ENCODE results near the gene IPO7. TPM values are rescaled to one million over a fixed set of nuclear protein-coding genes. Genes with fewer than 3 reads are reported as not detected.
"Not testable (repeated sequence)": the region's sequence is repeated elsewhere in the genome, so short reads cannot be mapped to it uniquely, and the experiment has no call there.

The IPO7 gene
- total RNA-seq, 1 experiment from 2014 or later, result 126 TPM

DNA sequence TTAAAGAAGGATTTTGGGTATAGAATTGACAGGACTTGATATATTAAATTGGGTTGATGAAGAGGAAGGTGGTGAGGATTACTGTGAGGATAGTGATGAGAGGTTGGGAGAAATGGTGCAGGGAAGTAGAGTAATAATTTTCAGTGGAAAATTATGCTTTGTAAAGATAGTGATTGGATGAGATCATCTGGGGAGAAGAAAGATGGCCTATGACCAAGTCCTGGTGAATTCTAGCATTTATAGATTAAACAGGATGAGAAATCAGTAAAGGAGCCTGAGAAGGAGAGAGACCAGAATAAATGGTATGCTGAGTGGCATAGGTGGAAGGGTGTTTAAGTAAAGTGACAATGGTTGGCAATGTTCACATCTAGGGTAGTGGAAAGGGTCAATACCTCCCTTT is 15.0 kb downstream of the IPO7 start:
- no peak for TF ChIP-seq EZH2 (IDR thresholded peaks at IDR 0.05; ENCODE audit: low read depth)
- TF ChIP-seq, protein P1, sequence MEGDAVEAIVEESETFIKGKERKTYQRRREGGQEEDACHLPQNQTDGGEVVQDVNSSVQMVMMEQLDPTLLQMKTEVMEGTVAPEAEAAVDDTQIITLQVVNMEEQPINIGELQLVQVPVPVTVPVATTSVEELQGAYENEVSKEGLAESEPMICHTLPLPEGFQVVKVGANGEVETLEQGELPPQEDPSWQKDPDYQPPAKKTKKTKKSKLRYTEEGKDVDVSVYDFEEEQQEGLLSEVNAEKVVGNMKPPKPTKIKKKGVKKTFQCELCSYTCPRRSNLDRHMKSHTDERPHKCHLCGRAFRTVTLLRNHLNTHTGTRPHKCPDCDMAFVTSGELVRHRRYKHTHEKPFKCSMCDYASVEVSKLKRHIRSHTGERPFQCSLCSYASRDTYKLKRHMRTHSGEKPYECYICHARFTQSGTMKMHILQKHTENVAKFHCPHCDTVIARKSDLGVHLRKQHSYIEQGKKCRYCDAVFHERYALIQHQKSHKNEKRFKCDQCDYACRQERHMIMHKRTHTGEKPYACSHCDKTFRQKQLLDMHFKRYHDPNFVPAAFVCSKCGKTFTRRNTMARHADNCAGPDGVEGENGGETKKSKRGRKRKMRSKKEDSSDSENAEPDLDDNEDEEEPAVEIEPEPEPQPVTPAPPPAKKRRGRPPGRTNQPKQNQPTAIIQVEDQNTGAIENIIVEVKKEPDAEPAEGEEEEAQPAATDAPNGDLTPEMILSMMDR (conservative IDR thresholded peaks at IDR 0.05), result no peak
- Histone ChIP-seq H3K27ac (no peak overlapping the region), H3K9me2 (ENCODE audit: insufficient read depth) (no peaks in the 10 kb centered on the region), H3K27me3 (ENCODE audit: insufficient read depth, low read depth) (no peaks in the 10 kb centered on the region), H4K20me1 (ENCODE audit: insufficient read depth) (peaks cover 70% of the 10 kb centered on the region), H3F3A (ENCODE audit: insufficient read depth, low read depth) (peaks cover 28% of the 10 kb centered on the region), H3K4me2 (no peak overlapping the region), H3K4me1 (replicated peaks; ENCODE audit: insufficient read depth) (no peaks in the 10 kb centered on the region), H3K4me3 (no peak overlapping the region), H3K36me3 (ENCODE audit: low read depth) (0 out of 2 replicates have a peak, but pooled peaks cover 2% of the 10 kb centered on the region), H3K9me3 (ENCODE audit: insufficient read depth, low read depth) (no peaks in the 10 kb centered on the region), H3K79me2 (ENCODE audit: low read depth) (peaks cover 95% of the 10 kb centered on the region), H2AFZ (no peak overlapping the region)
- BruUV-seq (replicated peaks), result no TSS peak
- intact Hi-C loops (cut with micrococcal nuclease; ENCODE audit: unreplicated experiment), result no loop called here
- POLR2A ChIA-PET (ENCODE audit: unreplicated experiment), result no interaction called here
- no peak for DNase-seq
- CTCF ChIA-PET, result no interaction called here

DNA sequence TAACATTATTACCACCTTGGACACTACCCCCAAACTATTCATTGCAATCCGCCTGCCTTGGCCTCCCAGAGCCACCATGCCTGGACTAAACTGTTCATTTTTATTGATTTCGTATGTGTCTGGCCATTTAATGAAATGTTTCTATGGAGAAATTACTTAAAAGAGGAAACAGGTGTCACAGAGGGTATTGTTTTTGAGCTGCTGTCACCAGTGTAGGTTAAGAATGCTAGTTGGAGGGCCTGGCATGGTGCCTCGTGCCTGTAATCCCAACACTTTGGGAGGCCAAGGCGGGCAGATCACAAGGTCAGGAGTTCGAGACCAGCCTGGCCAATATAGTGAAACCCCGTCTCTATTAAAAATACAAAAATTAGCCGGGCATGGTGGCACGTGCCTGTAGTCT is 17.4 kb downstream of the IPO7 start:
- H3K27me3 ChIP-seq (ENCODE audit: insufficient read depth, low read depth); DNase-seq; H3K9me2 ChIP-seq (ENCODE audit: insufficient read depth); H2AFZ ChIP-seq; H3K9me3 ChIP-seq (ENCODE audit: insufficient read depth, low read depth); H3K4me1 ChIP-seq (replicated peaks; ENCODE audit: insufficient read depth); H3K27ac ChIP-seq; BruUV-seq (replicated peaks); CTCF ChIA-PET; H3K4me2 ChIP-seq; H3K36me3 ChIP-seq (ENCODE audit: low read depth); H3K4me3 ChIP-seq: not testable (repeated sequence)
- intact Hi-C loops (cut with micrococcal nuclease; ENCODE audit: unreplicated experiment), result loop anchor here (10.0 kb wide), 1 partner anchor 117 kb away; no protein-coding TSS in a partner anchor
- POLR2A ChIA-PET (ENCODE audit: unreplicated experiment), result interaction anchor here (0.6 to 0.7 kb wide), 2 partner anchors 136 to 232 kb away, joined by 4 read pairs; no protein-coding TSS in a partner anchor
- Histone ChIP-seq H3K79me2 (ENCODE audit: low read depth) (peaks cover 77% of the 10 kb centered on the region), H4K20me1 (ENCODE audit: insufficient read depth) (peaks cover 55% of the 10 kb centered on the region), H3F3A (ENCODE audit: insufficient read depth, low read depth) (peaks cover 30% of the 10 kb centered on the region)

DNA sequence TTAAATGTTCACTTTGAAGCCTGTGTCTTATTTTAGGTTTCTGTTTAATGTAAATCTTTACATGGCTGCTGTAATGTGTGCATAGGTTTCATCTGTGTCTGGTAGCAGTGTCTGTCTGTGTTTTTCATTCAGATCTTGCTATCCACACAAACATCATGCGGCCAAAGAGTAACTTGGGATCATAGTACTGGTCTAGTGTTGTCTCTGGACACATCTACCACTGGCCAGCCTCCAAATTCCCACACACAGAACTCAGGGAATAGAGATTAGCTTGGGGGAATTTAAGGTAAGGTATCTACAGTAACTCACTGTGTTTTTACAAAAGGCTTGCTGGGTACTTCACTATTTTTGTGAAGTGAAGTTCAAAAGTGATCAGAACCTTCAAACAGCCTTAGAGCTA is 44.3 kb downstream of the IPO7 start:
- H3K36me3 ChIP-seq (ENCODE audit: low read depth), result peaks cover 26% of the 10 kb centered on the region
- ChIA-PET CTCF (no interaction called here), POLR2A (ENCODE audit: unreplicated experiment) (no interaction called here)
- H2AFZ ChIP-seq, result no peak overlapping the region
- no peaks in the 10 kb centered on the region for H3K79me2 ChIP-seq (ENCODE audit: low read depth)
- H3F3A ChIP-seq (ENCODE audit: insufficient read depth, low read depth), result peaks cover 20% of the 10 kb centered on the region; the same call in 1 of the 2 replicates
- TF ChIP-seq, protein P1 (conservative IDR thresholded peaks at IDR 0.05), result no peak
- no peak for TF ChIP-seq EZH2 (IDR thresholded peaks at IDR 0.05; ENCODE audit: low read depth)
- H3K9me2 ChIP-seq (ENCODE audit: insufficient read depth), result no peaks in the 10 kb centered on the region
- no peaks in the 10 kb centered on the region for H3K4me1 ChIP-seq (replicated peaks; ENCODE audit: insufficient read depth)
- BruUV-seq (replicated peaks), result no TSS peak
- H3K9me3 ChIP-seq (ENCODE audit: insufficient read depth, low read depth), result no peaks in the 10 kb centered on the region
- H3K4me3 ChIP-seq, result no peak overlapping the region
- DNase-seq, result no peak
- no peak overlapping the region for H3K4me2 ChIP-seq
- no peaks in the 10 kb centered on the region for H3K27me3 ChIP-seq (ENCODE audit: insufficient read depth, low read depth)
- no peaks in the 10 kb centered on the region; the same call in 1 of the 2 replicates for H4K20me1 ChIP-seq (ENCODE audit: insufficient read depth)
- intact Hi-C loops (cut with micrococcal nuclease; ENCODE audit: unreplicated experiment), result no loop called here
- H3K27ac ChIP-seq, result no peak overlapping the region

DNA sequence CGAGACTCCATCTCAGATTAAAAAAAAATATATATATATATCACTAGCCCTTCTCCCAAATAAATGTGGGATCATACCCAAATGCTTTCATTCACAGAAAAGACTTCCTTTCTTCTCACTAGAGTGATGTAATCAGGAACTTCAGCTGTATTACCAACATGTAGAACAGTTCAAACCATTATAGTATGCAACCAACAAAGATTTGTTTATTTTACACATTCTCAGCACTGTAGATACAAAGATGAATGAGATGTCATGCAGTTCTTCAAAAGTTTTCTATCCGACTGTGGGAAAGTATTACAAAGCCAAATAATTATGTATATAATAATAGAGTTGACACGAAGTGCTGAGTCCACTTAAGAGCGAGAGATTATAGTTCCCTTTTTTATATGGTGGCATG is 54.2 kb downstream of the IPO7 start:
- no peak for TF ChIP-seq EZH2 (IDR thresholded peaks at IDR 0.05; ENCODE audit: low read depth)
- TF ChIP-seq, protein P1 (conservative IDR thresholded peaks at IDR 0.05), result no peak
- Histone ChIP-seq H3K27ac (no peak overlapping the region), H2AFZ (no peak overlapping the region), H3K36me3 (ENCODE audit: low read depth) (peaks cover 20% of the 10 kb centered on the region), H3K4me1 (replicated peaks; ENCODE audit: insufficient read depth) (no peaks in the 10 kb centered on the region), H3K4me3 (no peak overlapping the region), H3K4me2 (no peak overlapping the region), H4K20me1 (ENCODE audit: insufficient read depth) (no peaks in the 10 kb centered on the region), H3K79me2 (ENCODE audit: low read depth) (no peaks in the 10 kb centered on the region), H3K9me2 (ENCODE audit: insufficient read depth) (no peaks in the 10 kb centered on the region), H3K27me3 (ENCODE audit: insufficient read depth, low read depth) (no peaks in the 10 kb centered on the region), H3K9me3 (ENCODE audit: insufficient read depth, low read depth) (no peaks in the 10 kb centered on the region), H3F3A (ENCODE audit: insufficient read depth, low read depth) (peaks cover 13% of the 10 kb centered on the region; the same call in 1 of the 2 replicates)
- intact Hi-C loops (cut with micrococcal nuclease; ENCODE audit: unreplicated experiment), result no loop called here
- BruUV-seq (replicated peaks), result no TSS peak
- no peak for DNase-seq
- ChIA-PET POLR2A (ENCODE audit: unreplicated experiment) (no interaction called here), CTCF (no interaction called here)
